MM.1S (cell line): Measurements from ENCODE around the gene ACTL7A.
"Not testable (repeated sequence)": the region's sequence is repeated elsewhere in the genome, so short reads cannot be mapped to it uniquely, and the experiment has no call there.

Experiments used
- DNase-seq: peaks from one replicate; pipeline ENCODE4 v3.0.0-alpha.2; 2015
- H2AFZ ChIP-seq: fragments of 300-600 bp; sonication (generic); 2 replicates; pipeline ENCODE4 v1.6.0; 2016; ENCODE audit warnings: antibody characterized with exemption, low read length
- H3F3A ChIP-seq: fragments of 300-600 bp; sonication (generic); 2 replicates; pipeline ENCODE4 v1.6.1; 2016; ENCODE audit warnings: mild to moderate bottlenecking, antibody characterized with exemption, low read length, moderate library complexity, mixed read lengths; ENCODE audit not compliant: insufficient read depth
- H3K27ac ChIP-seq: fragments of 300-600 bp; sonication (generic); 2 replicates; pipeline ENCODE4 v1.5.1; 2016; ENCODE audit warnings: mild to moderate bottlenecking, low read length
- H3K27me3 ChIP-seq: fragments of 300-600 bp; sonication (generic); replicated peaks from 2 replicates; pipeline ENCODE4 v1.6.0; 2016; ENCODE audit warnings: low read length; ENCODE audit not compliant: insufficient read depth
- H3K36me3 ChIP-seq: fragments of 300-600 bp; sonication (generic); replicated peaks from 2 replicates; pipeline ENCODE4 v1.6.1; 2016; ENCODE audit warnings: mild to moderate bottlenecking, low read length, mixed read lengths; ENCODE audit not compliant: insufficient read depth
- H3K4me1 ChIP-seq: fragments of 300-600 bp; sonication (generic); 2 replicates; pipeline ENCODE4 v1.6.1; 2016; ENCODE audit warnings: low read length, mixed read lengths
- H3K4me2 ChIP-seq: fragments of 300-600 bp; sonication (generic); 2 replicates; pipeline ENCODE4 v1.6.0; 2016; ENCODE audit warnings: low read depth, low read length
- H3K4me3 ChIP-seq: fragments of 300-600 bp; sonication (generic); 2 replicates; pipeline ENCODE4 v1.5.1; 2016; ENCODE audit warnings: low read length, mixed read lengths
- H3K79me2 ChIP-seq: fragments of 300-600 bp; sonication (generic); 2 replicates; pipeline ENCODE4 v1.6.1; 2016; ENCODE audit warnings: mixed run types, low read length, mixed read lengths
- H3K9ac ChIP-seq: fragments of 300-600 bp; sonication (generic); 2 replicates; pipeline ENCODE4 v1.6.1; 2016; ENCODE audit warnings: low read length, mixed read lengths
- H3K9me2 ChIP-seq: fragments of 300-600 bp; sonication (generic); replicated peaks from 2 replicates; pipeline ENCODE4 v1.6.1; 2016; ENCODE audit warnings: mild to moderate bottlenecking, low read length, mixed read lengths; ENCODE audit not compliant: insufficient read depth
- H3K9me3 ChIP-seq: fragments of 300-600 bp; sonication (generic); replicated peaks from 2 replicates; pipeline ENCODE4 v1.6.1; 2016; ENCODE audit warnings: mild to moderate bottlenecking, low read length, mixed read lengths; ENCODE audit not compliant: insufficient read depth
- H4K20me1 ChIP-seq: fragments of 300-600 bp; sonication (generic); 2 replicates; pipeline ENCODE4 v1.6.1; 2016; ENCODE audit warnings: mild to moderate bottlenecking, low read length, moderate library complexity, mixed read lengths; ENCODE audit not compliant: insufficient read depth
- CTCF ChIP-seq: fragments of 300-600 bp; sonication (generic); IDR thresholded peaks from 2 replicates; pipeline ENCODE4 v1.5.1; 2016; ENCODE audit warnings: antibody characterized with exemption, low read length, mixed read lengths
- EZH2 ChIP-seq: fragments of 300-600 bp; sonication (generic); optimal IDR thresholded peaks from 2 replicates; pipeline ENCODE3; 2017; ENCODE audit warnings: low read depth, mild to moderate bottlenecking, antibody characterized with exemption, low read length, mixed read lengths
- EZH2phosphoT487 ChIP-seq: fragments of 300-600 bp; sonication (generic); IDR thresholded peaks from 2 replicates; pipeline ENCODE4 v1.6.1; 2018; ENCODE audit warnings: antibody characterized with exemption, low read length

ACTL7A gene

GRCh38 chr9:108885643-108886348 lies 23.7 kb downstream of the ACTL7A start:
- no peaks in the 10 kb centered on the region for H3K9me3 ChIP-seq
- peak; percentile 92 for DNase-seq
- H3K4me1 ChIP-seq = peaks cover 19% of the 10 kb centered on the region
- no peak overlapping the region for H3K27ac ChIP-seq
- no peaks in the 10 kb centered on the region for H3K79me2 ChIP-seq
- H3K4me2 ChIP-seq = no peak overlapping the region
- no peaks in the 10 kb centered on the region for H4K20me1 ChIP-seq
- H3F3A ChIP-seq = no peaks in the 10 kb centered on the region; the same call in 1 of the 2 replicates
- TF ChIP-seq EZH2 = no peak
- no peak for TF ChIP-seq EZH2phosphoT487
- no peak for TF ChIP-seq CTCF
- H3K9ac ChIP-seq = no peak overlapping the region
- H3K9me2 ChIP-seq = no peaks in the 10 kb centered on the region
- H3K36me3 ChIP-seq = no peaks in the 10 kb centered on the region; the same call in 1 of the 2 replicates
- no peak overlapping the region for H3K4me3 ChIP-seq
- H2AFZ ChIP-seq = no peak overlapping the region
- no peaks in the 10 kb centered on the region for H3K27me3 ChIP-seq

GRCh38 chr9:108886594-108887271 lies 24.7 kb downstream of the ACTL7A start:
- not testable (repeated sequence) for DNase-seq, H2AFZ ChIP-seq, H3K4me3 ChIP-seq, H3K4me2 ChIP-seq, H4K20me1 ChIP-seq, H3K27ac ChIP-seq, H3K79me2 ChIP-seq, H3F3A ChIP-seq, H3K9me3 ChIP-seq, H3K9ac ChIP-seq, H3K9me2 ChIP-seq, H3K36me3 ChIP-seq, H3K27me3 ChIP-seq
- peaks cover 19% of the 10 kb centered on the region for H3K4me1 ChIP-seq

- Histone ChIP-seq H3F3A (no peaks in the 10 kb centered on the region; the same call in 1 of the 2 replicates), H3K9ac (no peak overlapping the region), H3K4me3 (no peak overlapping the region), H3K4me2 (no peak overlapping the region), H3K79me2 (no peaks in the 10 kb centered on the region), H3K27ac (no peak overlapping the region), H4K20me1 (no peaks in the 10 kb centered on the region), H3K27me3 (no peaks in the 10 kb centered on the region), H2AFZ (no peak overlapping the region), H3K9me2 (no peaks in the 10 kb centered on the region), H3K4me1 (peaks cover 19% of the 10 kb centered on the region), H3K9me3 (no peaks in the 10 kb centered on the region), H3K36me3 (no peaks in the 10 kb centered on the region; the same call in 1 of the 2 replicates)
- DNase-seq = no peak
- no peak for TF ChIP-seq EZH2phosphoT487
- TF ChIP-seq EZH2 = no peak
- TF ChIP-seq CTCF = peak; percentile 19; the same call in 1 of the 2 replicates
These were observed 27.6 kb downstream of the ACTL7A start for GRCh38 chr9:108889649-108890067.
